Naive B cell (primary cell): ENCODE results near the gene RAB11FIP3. TPM values are rescaled to one million over a fixed set of nuclear protein-coding genes. Genes with fewer than 3 reads are reported as not detected.

Source experiments
- ATAC-seq, 2 donors: fragments of 150-1000 bp; cut with Tn5 transposase; 2 replicates each; pipeline ENCODE4 v1.10.0; 2021; ENCODE audit warnings: low read depth in 2 of 2, mild to moderate bottlenecking in 2 of 2, moderate library complexity in 2 of 2
- DNase-seq: peaks from one replicate; pipeline ENCODE4 v3.0.0; 2022
- H3K27ac Mint-ChIP-seq, 6 donors: one replicate each; pipeline ENCODE4 v1.8.0; 2020 to 2022; ENCODE audit warnings: mild to moderate bottlenecking in 6 of 6, mixed read lengths in 6 of 6, moderate library complexity in 5 of 6, inconsistent platforms in 2 of 6
- H3K27me3 Mint-ChIP-seq, 3 donors: one replicate each; pipeline ENCODE4 v1.8.0; 2021 to 2022; ENCODE audit warnings: mixed read lengths in 3 of 3, mild to moderate bottlenecking in 1 of 3
- H3K36me3 Mint-ChIP-seq, 2 donors: one replicate each; pipeline ENCODE4 v1.8.0; 2020 to 2022; ENCODE audit warnings: mixed read lengths in 2 of 2, inconsistent platforms in 1 of 2, mild to moderate bottlenecking in 1 of 2
- H3K4me1 Mint-ChIP-seq, 3 donors: one replicate each; pipeline ENCODE4 v1.8.0; 2020 to 2022; ENCODE audit warnings: mixed read lengths in 3 of 3, inconsistent platforms in 1 of 3, mild to moderate bottlenecking in 1 of 3, moderate library complexity in 1 of 3
- H3K4me3 Mint-ChIP-seq, 8 donors: one replicate each; pipeline ENCODE4 v1.8.0; 2020 to 2022; ENCODE audit warnings: mild to moderate bottlenecking in 8 of 8, mixed read lengths in 8 of 8, moderate library complexity in 8 of 8, inconsistent platforms in 2 of 8
- H3K9me3 Mint-ChIP-seq, 7 donors: one replicate each; pipeline ENCODE4 v1.8.0; 2020 to 2022; ENCODE audit warnings: mixed read lengths in 7 of 7, mild to moderate bottlenecking in 5 of 7, inconsistent platforms in 2 of 7, moderate library complexity in 1 of 7
- polyA plus RNA-seq, 6 donors: library from polyadenylated mRNA; unstranded; fragments of 300-500 nt; fragmentation: Illumina TruSeq; gene quantifications; one replicate each; pipeline ENCODE4 v1.2.3, GENCODE V29; 2021; ENCODE audit warnings: low read depth in 6 of 6

RAB11FIP3 gene
- polyA plus RNA-seq, 6 donors from 2014 or later = 1.0 to 4.8 (median 1.9) TPM

GRCh38 chr16:529012-529575, 103.6 kb downstream of the RAB11FIP3 start:
- Mint-ChIP-seq H3K4me1 (peaks cover 13 to 35% (median 24%) of the 10 kb centered on the region in 3 donors), H3K27ac (peak overlapping the region in 4 of 6 donors; percentile 38 to 89 (median 66)), H3K4me3 (peak overlapping the region; percentile 79 to 94 (median 88)), H3K9me3 (no peaks in the 10 kb centered on the region), H3K36me3 (no peaks in the 10 kb centered on the region), H3K27me3 (no peaks in the 10 kb centered on the region)
- DNase-seq (no peak), ATAC-seq (no peak)

GRCh38 chr16:530111-530817, 104.8 kb downstream of the RAB11FIP3 start:
- peaks cover 13 to 34% (median 23%) of the 10 kb centered on the region in 3 donors for H3K4me1 Mint-ChIP-seq
- peak overlapping the region in 7 of 8 donors; percentile 31 to 73 (median 66) for H3K4me3 Mint-ChIP-seq
- ATAC-seq = no peak
- no peaks in the 10 kb centered on the region for H3K9me3 Mint-ChIP-seq
- no peaks in the 10 kb centered on the region for H3K27me3 Mint-ChIP-seq
- no peak overlapping the region for H3K27ac Mint-ChIP-seq
- no peak for DNase-seq
- no peaks in the 10 kb centered on the region for H3K36me3 Mint-ChIP-seq

DNA sequence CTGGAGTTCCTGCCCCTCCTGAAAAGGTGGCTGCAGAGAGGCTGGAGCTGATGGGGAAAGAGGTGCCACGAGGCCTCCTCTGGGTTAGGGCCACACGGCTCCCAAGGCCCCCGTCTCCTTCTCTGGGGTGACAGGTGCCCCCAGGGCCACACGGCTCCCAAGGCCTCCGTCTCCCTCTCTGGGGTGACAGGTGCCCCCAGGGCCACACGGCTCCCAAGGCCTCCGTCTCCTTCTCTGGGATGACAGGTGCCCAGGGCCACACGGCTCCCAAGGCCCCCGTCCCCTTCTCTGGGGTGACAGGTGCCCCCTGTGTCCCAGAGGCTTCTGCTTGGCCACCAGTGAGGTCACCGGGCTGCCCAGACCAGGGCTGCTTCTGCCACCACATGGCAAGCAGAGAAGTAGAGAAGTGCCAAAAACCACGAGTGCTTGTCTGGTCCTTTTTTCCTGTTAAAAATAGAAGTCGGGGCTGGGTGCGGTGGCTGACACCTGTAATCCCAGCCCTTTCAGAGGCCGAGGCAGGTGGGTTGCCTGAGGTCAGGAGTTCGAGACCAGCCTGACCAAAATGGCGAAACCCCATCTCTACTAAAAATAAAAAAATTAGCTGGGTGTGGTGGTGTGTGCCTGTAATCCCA, 106.2 kb downstream of the RAB11FIP3 start:
- H3K36me3 Mint-ChIP-seq = no peaks in the 10 kb centered on the region
- H3K9me3 Mint-ChIP-seq = no peaks in the 10 kb centered on the region
- no peak for DNase-seq
- H3K27ac Mint-ChIP-seq = peak overlapping the region in 1 of 6 donors; percentile 26
- H3K4me3 Mint-ChIP-seq = no peak overlapping the region
- no peak for ATAC-seq
- H3K4me1 Mint-ChIP-seq = peaks cover 8 to 22% (median 13%) of the 10 kb centered on the region in 3 donors
- H3K27me3 Mint-ChIP-seq = no peaks in the 10 kb centered on the region

DNA sequence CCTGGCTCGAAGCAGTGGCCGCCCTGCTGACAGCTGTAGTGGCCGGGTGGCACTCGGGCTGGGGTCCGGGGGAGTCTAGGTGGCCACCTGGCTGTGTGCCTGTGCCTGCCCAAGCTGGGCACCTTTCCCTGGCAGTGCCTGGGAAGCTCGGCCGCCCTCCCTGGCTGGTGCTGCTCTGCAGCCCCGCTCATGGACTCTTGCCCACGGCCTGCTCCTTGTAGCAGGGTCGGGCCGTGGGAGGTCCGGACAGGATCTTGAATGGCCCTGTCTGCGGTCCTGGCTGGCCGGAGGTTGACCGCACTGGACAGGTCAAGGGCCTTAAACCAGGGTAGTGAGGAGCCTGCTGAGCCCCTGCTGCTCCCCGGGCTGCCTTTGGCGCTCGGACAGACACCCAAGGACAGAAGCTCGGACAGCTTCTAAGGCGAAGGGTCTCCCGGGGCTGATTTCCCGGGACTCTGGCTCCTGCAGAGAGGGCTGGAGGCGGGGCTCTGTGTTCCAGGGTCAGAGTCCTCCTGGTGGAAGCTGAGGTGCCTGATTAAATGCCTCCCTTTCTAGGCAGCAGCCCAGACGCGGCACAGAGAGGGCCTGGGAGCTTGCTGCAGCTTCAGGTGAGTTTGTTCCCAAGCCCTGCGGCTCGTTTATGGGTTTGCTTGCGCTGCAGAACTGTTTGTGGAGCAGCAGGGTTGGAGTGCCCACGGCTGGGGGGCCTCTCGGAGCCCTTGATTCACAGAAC, 108.1 kb downstream of the RAB11FIP3 start:
- ATAC-seq (no peak), DNase-seq (no peak)
- Mint-ChIP-seq H3K36me3 (no peaks in the 10 kb centered on the region), H3K27ac (peak overlapping the region in 2 of 6 donors; percentile 39 to 66), H3K4me3 (no peak overlapping the region), H3K9me3 (no peaks in the 10 kb centered on the region), H3K27me3 (no peaks in the 10 kb centered on the region), H3K4me1 (peaks cover 6 to 18% (median 7%) of the 10 kb centered on the region in 3 donors)

DNA sequence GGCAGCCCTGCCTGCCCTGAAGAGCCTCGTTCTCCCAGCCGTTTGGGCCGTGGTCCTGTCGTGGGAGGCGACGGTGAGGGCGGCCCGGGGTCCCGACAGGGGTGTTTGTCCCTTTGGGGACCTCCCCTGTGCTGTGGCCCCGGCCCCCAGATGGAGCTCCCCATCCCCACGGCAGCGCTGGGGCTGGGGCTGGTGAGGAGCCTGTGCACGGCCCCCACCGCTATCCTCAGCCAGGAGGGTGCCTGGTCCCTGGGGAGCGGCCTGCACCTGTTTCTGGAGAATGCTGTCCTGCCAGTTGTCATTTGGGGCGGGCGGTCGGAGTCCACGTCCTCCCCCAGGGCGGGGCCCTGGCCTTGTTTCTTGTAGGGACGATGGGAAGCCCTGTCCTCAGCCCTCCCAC, 108.7 kb downstream of the RAB11FIP3 start:
- Mint-ChIP-seq H3K4me3 (no peak overlapping the region), H3K27me3 (no peaks in the 10 kb centered on the region), H3K9me3 (no peaks in the 10 kb centered on the region), H3K4me1 (peaks cover under 1 to 12% (median 1%) of the 10 kb centered on the region in 3 donors), H3K36me3 (no peaks in the 10 kb centered on the region), H3K27ac (no peak overlapping the region)
- ATAC-seq = no peak
- DNase-seq = no peak

- ATAC-seq (no peak), DNase-seq (no peak)
- Mint-ChIP-seq H3K27ac (no peak overlapping the region), H3K4me3 (no peak overlapping the region), H3K9me3 (no peaks in the 10 kb centered on the region), H3K4me1 (peaks cover 0 to 5% (median 0%) of the 10 kb centered on the region in 3 donors), H3K27me3 (no peaks in the 10 kb centered on the region), H3K36me3 (no peaks in the 10 kb centered on the region)
Measured at GRCh38 chr16:534856-535445, 109.5 kb downstream of the RAB11FIP3 start.

DNA sequence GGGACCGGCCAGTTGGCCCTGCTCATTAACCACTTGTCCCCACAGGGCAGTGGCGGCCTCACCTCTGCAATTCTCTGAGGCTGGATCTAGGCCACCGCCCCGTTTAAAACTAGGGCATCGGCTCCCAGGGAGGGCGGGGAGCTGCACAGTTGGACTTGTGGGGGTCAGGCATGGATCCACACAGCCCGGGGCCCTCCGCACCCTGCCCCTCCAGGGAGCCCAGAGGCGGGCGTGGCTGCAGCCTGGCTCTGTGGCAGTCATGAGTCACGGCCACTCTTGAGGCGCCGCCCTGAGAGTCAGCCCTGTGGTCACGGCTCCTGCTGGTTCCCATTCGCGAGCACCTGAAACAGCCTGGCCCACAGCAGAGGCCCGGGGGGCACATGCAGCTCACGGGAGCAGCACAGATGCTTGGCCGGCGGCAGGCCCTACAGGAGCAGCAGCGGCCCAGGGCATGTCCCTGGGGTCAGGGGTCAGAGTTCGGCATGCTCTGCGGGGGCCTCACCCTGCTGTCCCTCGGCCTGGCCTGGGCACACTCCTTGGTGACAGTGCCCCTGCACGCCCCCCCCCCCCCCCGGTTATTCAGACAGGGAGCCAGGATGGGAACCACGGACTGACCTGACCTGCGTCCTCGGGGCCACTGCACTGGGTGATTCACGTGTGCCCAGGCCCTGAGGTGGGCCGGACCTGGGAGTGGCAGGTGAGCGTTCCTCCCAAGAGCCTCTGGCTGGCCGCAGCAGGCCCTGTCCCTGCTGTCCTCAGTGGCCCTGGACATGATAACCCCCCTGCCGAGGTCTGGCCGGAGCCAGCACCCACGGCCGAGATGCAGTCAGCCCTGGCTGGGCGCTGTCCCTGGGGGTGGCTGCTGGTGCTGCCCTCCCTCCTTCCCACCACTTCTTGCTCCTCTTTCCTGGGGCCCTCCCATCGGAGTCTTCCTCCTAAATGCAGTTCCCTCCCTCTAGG, 110.3 kb downstream of the RAB11FIP3 start:
- Mint-ChIP-seq H3K27me3 (no peaks in the 10 kb centered on the region), H3K36me3 (no peaks in the 10 kb centered on the region), H3K4me3 (no peak overlapping the region), H3K9me3 (no peaks in the 10 kb centered on the region), H3K27ac (no peak overlapping the region), H3K4me1 (no peaks in the 10 kb centered on the region)
- ATAC-seq = no peak
- DNase-seq = no peak

GRCh38 chr16:536746-537145, 111.3 kb downstream of the RAB11FIP3 start:
- Mint-ChIP-seq H3K36me3 (no peaks in the 10 kb centered on the region), H3K27me3 (no peaks in the 10 kb centered on the region), H3K4me3 (no peak overlapping the region), H3K9me3 (no peaks in the 10 kb centered on the region), H3K27ac (no peak overlapping the region), H3K4me1 (no peaks in the 10 kb centered on the region)
- DNase-seq (no peak), ATAC-seq (no peak)

DNA sequence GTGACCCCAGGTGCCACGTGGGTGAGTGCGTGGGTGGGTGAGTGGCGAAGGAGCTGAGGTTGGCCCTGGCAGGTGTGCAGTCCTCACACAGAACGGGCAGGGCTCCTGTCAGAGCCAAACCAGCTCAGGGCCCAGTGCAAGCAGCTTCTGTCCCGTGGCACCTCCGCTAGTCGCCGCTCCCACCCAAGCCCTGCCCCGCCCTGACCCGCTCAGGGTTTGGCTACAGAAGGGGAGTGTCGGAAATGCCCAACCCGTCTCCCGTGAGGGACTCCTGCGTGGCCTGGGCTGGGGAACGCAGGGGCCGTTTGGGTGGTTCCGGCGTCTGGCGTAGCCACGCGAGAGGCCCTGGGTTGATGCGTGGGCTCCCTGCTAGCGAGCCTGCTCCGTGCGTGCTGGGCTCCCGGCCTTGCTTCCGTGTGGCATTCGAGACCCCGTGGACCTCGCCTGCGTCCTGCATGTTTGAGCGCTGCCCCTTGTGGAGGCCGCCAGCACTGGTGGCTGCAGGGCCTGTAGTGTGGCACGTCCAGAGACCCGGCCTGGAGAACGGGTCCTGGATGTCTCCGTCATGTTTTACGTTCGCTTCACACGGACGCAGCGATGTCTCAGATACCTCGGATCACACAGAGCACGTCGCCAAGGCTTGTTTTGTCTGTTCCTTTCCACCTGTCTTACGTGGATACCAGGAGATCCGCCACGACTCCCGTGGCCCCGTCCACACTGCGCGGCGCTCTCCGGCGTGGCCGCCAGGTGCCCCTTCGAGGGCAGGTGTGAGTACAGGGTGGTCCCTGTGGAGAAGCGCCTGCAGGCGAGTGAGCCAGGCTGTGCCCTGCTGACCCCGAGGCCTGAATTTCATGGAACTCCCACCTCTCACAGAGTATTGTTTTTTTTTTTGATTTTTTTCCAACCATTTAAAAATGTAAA, 112.2 kb downstream of the RAB11FIP3 start:
- DNase-seq (no peak), ATAC-seq (no peak)
- Mint-ChIP-seq H3K27me3 (no peaks in the 10 kb centered on the region), H3K36me3 (no peaks in the 10 kb centered on the region), H3K27ac (no peak overlapping the region), H3K4me1 (peaks cover 0 to 3% (median 0%) of the 10 kb centered on the region in 3 donors), H3K4me3 (no peak overlapping the region), H3K9me3 (no peaks in the 10 kb centered on the region)

- H3K4me3 Mint-ChIP-seq = no peak overlapping the region
- peaks cover 0 to 3% (median 0%) of the 10 kb centered on the region in 3 donors for H3K4me1 Mint-ChIP-seq
- no peaks in the 10 kb centered on the region for H3K9me3 Mint-ChIP-seq
- H3K36me3 Mint-ChIP-seq = no peaks in the 10 kb centered on the region
- no peak for DNase-seq
- no peak for ATAC-seq
- no peaks in the 10 kb centered on the region for H3K27me3 Mint-ChIP-seq
- peak overlapping the region in 1 of 6 donors; percentile 19 for H3K27ac Mint-ChIP-seq
Measured at GRCh38 chr16:539901-540530, 114.6 kb downstream of the RAB11FIP3 start.

DNA sequence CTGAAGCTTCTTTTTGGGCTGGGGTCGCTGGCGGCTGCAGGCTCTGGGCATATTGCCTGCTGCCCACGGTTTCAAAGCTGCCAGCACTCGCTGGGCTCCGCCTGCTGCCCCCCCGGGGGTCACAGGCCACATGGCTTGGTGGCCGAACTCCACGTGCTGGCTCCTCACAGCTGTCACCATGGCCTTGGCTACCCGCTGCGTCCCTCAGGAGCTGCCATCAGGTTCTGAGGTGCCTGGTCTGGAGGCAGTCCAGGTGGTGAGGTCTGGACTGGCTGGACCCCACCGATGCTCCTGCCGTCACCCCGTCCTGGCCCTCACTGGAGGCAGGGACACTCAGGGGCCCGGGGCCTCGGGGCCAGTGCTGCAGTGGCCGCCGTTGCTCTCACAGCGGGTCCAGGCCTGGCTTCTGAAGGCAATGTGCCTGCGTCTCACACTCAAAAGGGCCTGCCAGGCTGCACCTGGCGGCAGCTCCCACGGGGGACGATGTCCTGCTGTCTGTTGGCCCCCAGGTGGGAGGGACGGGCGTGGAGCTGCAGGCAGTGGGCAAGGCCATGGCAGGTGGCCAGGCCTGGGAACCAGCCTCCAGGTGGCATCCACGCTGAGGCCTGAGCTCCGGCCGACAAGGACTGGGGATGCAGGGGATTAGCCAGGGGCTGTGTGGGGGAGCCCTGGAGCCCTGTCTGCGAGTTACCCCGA, 115.3 kb downstream of the RAB11FIP3 start:
- DNase-seq = no peak
- no peaks in the 10 kb centered on the region for H3K9me3 Mint-ChIP-seq
- peaks cover 0 to 3% (median 0%) of the 10 kb centered on the region in 3 donors for H3K4me1 Mint-ChIP-seq
- H3K27ac Mint-ChIP-seq = no peak overlapping the region
- no peaks in the 10 kb centered on the region for H3K27me3 Mint-ChIP-seq
- ATAC-seq = no peak
- no peaks in the 10 kb centered on the region for H3K36me3 Mint-ChIP-seq
- H3K4me3 Mint-ChIP-seq = no peak overlapping the region
